ENCODE data around the gene CDH23. TPM values are rescaled to one million over a fixed set of nuclear protein-coding genes. Genes with fewer than 3 reads are reported as not detected.

Gene CDH23
- total and polyA plus RNA-seq, 5 donors: 2.4 to 6.3 (median 5.2) TPM

- Histone ChIP-seq H3K4me1 (ENCODE audit: control insufficient read depth, insufficient read depth, low read length) (no peaks in the 10 kb centered on the region), H3K9me3 (ENCODE audit: control insufficient read depth, low read length) (no peaks in the 10 kb centered on the region), H3K4me3 (ENCODE audit: low read length) (no peak overlapping the region), H3K27ac (ENCODE audit: low read length) (no peak overlapping the region), H3K27me3 (ENCODE audit: control insufficient read depth, insufficient read depth) (no peaks in the 10 kb centered on the region)
- ATAC-seq (no peak), DNase-seq (no peak)
- WGBS: 86% methylated on average over 2 of the region's 2 CpGs
- intact Hi-C loops (cut with DNase I): loop anchor here in 3 of 4 donors (5.0 to 10.0 kb wide), 5 partner anchors 185 to 433 kb away; no protein-coding TSS in a partner anchor
Measured at GRCh38 chr10:71382028-71382427, 14.7 kb upstream of the CDH23 start.

- no peaks in the 10 kb centered on the region for H3K4me1 ChIP-seq (ENCODE audit: control insufficient read depth, insufficient read depth, low read length)
- 82% methylated on average over 1 of the region's 1 CpG for WGBS
- DNase-seq: no peak
- H3K27ac ChIP-seq (ENCODE audit: low read length): no peak overlapping the region
- ATAC-seq: no peak
- no peak overlapping the region for H3K4me3 ChIP-seq (ENCODE audit: low read length)
- intact Hi-C loops (cut with DNase I): loop anchor here in 3 of 4 donors (5.0 to 10.0 kb wide), 5 partner anchors 185 to 432 kb away; no protein-coding TSS in a partner anchor
- no peaks in the 10 kb centered on the region for H3K9me3 ChIP-seq (ENCODE audit: control insufficient read depth, low read length)
- no peaks in the 10 kb centered on the region for H3K27me3 ChIP-seq (ENCODE audit: control insufficient read depth, insufficient read depth)
Measured at GRCh38 chr10:71382757-71383156, 14.0 kb upstream of the CDH23 start.

GRCh38 chr10:71383972-71384687, 12.6 kb upstream of the CDH23 start:
- DNase-seq (peak; percentile 66 to 90 (median 87)), ATAC-seq (peak; percentile 89 to 90)
- intact Hi-C loops (cut with DNase I): loop anchor here in 3 of 4 donors (5.0 to 10.0 kb wide), 5 partner anchors 183 to 431 kb away; no protein-coding TSS in a partner anchor

GRCh38 chr10:71388171-71388570, 8.5 kb upstream of the CDH23 start:
- intact Hi-C loops (cut with DNase I): loop anchor here in 2 of 4 donors (10.0 kb wide), 2 partner anchors 317 to 427 kb away; no protein-coding TSS in a partner anchor
- 88% methylated on average over 5 of the region's 5 CpGs for WGBS
- Histone ChIP-seq H3K27ac (ENCODE audit: low read length) (no peak overlapping the region), H3K27me3 (ENCODE audit: control insufficient read depth, insufficient read depth) (no peaks in the 10 kb centered on the region), H3K4me1 (ENCODE audit: control insufficient read depth, insufficient read depth, low read length) (no peaks in the 10 kb centered on the region), H3K4me3 (ENCODE audit: low read length) (no peak overlapping the region), H3K9me3 (ENCODE audit: control insufficient read depth, low read length) (no peaks in the 10 kb centered on the region)
- ATAC-seq (no peak), DNase-seq (no peak)

More at GRCh38 chr10:71383972-71384687, 12.6 kb upstream of the CDH23 start:
- Histone ChIP-seq H3K4me3 (ENCODE audit: low read length) (no peak overlapping the region), H3K27me3 (ENCODE audit: control insufficient read depth, insufficient read depth) (no peaks in the 10 kb centered on the region), H3K9me3 (ENCODE audit: control insufficient read depth, low read length) (no peaks in the 10 kb centered on the region), H3K4me1 (ENCODE audit: control insufficient read depth, insufficient read depth, low read length) (no peaks in the 10 kb centered on the region), H3K27ac (ENCODE audit: low read length) (no peak overlapping the region)
- WGBS: 25% methylated on average over 10 of the region's 10 CpGs

GRCh38 chr10:71388583-71389310, 8.0 kb upstream of the CDH23 start:
- Histone ChIP-seq H3K27ac (ENCODE audit: low read length) (no peak overlapping the region), H3K27me3 (ENCODE audit: control insufficient read depth, insufficient read depth) (no peaks in the 10 kb centered on the region)
- intact Hi-C loops (cut with DNase I): loop anchor here in 2 of 4 donors (10.0 kb wide), 2 partner anchors 316 to 426 kb away; no protein-coding TSS in a partner anchor

GRCh38 chr10:71389768-71390460, 6.8 kb upstream of the CDH23 start:
- intact Hi-C loops (cut with DNase I): loop anchor here (5.0 to 10.0 kb wide), 4 partner anchors 185 to 425 kb away; no protein-coding TSS in a partner anchor
- WGBS: 83% methylated on average over 14 of the region's 14 CpGs
- H3K27me3 ChIP-seq (ENCODE audit: control insufficient read depth, insufficient read depth): no peaks in the 10 kb centered on the region
- ATAC-seq: no peak
- H3K4me3 ChIP-seq (ENCODE audit: low read length): no peak overlapping the region
- no peaks in the 10 kb centered on the region for H3K9me3 ChIP-seq (ENCODE audit: control insufficient read depth, low read length)
- H3K4me1 ChIP-seq (ENCODE audit: control insufficient read depth, insufficient read depth, low read length): no peaks in the 10 kb centered on the region
- H3K27ac ChIP-seq (ENCODE audit: low read length): no peak overlapping the region
- no peak for DNase-seq

More at GRCh38 chr10:71388583-71389310, 8.0 kb upstream of the CDH23 start:
- no peaks in the 10 kb centered on the region for H3K9me3 ChIP-seq (ENCODE audit: control insufficient read depth, low read length)
- H3K4me3 ChIP-seq (ENCODE audit: low read length): no peak overlapping the region
- 73% methylated on average over 8 of the region's 8 CpGs for whole genome bisulfite sequencing
- DNase-seq: no peak
- no peak for ATAC-seq
- H3K4me1 ChIP-seq (ENCODE audit: control insufficient read depth, insufficient read depth, low read length): no peaks in the 10 kb centered on the region

- Histone ChIP-seq H3K9me3 (ENCODE audit: control insufficient read depth, low read length) (no peaks in the 10 kb centered on the region), H3K4me3 (ENCODE audit: low read length) (no peak overlapping the region), H3K27ac (ENCODE audit: low read length) (no peak overlapping the region), H3K4me1 (ENCODE audit: control insufficient read depth, insufficient read depth, low read length) (no peaks in the 10 kb centered on the region), H3K27me3 (ENCODE audit: control insufficient read depth, insufficient read depth) (no peaks in the 10 kb centered on the region)
- peak; percentile 25 to 34 for ATAC-seq
- 20% methylated on average over 10 of the region's 10 CpGs for WGBS
- intact Hi-C loops (cut with DNase I): loop anchor here in 3 of 4 donors (5.0 to 10.0 kb wide), 3 partner anchors 184 to 424 kb away; no protein-coding TSS in a partner anchor
- no peak for DNase-seq
Measured at GRCh38 chr10:71390461-71390835, 6.3 kb upstream of the CDH23 start.

GRCh38 chr10:71390921-71391690, 5.6 kb upstream of the CDH23 start:
- Histone ChIP-seq H3K27me3 (ENCODE audit: control insufficient read depth, insufficient read depth) (no peaks in the 10 kb centered on the region), H3K4me3 (ENCODE audit: low read length) (no peak overlapping the region), H3K9me3 (ENCODE audit: control insufficient read depth, low read length) (no peaks in the 10 kb centered on the region), H3K4me1 (ENCODE audit: control insufficient read depth, insufficient read depth, low read length) (no peaks in the 10 kb centered on the region), H3K27ac (ENCODE audit: low read length) (no peak overlapping the region)
- DNase-seq (no peak), ATAC-seq (no peak)
- intact Hi-C loops (cut with DNase I): loop anchor here in 3 of 4 donors (5.0 to 10.0 kb wide), 3 partner anchors 184 to 424 kb away; no protein-coding TSS in a partner anchor
- WGBS: 80% methylated on average over 3 of the region's 3 CpGs

- H3K9me3 ChIP-seq (ENCODE audit: control insufficient read depth, low read length): no peaks in the 10 kb centered on the region
- no peak overlapping the region for H3K4me3 ChIP-seq (ENCODE audit: low read length)
- intact Hi-C loops (cut with DNase I): loop anchor here in 3 of 4 donors (5.0 to 10.0 kb wide), 3 partner anchors 183 to 423 kb away; no protein-coding TSS in a partner anchor
- no peak overlapping the region for H3K27ac ChIP-seq (ENCODE audit: low read length)
- ATAC-seq: no peak
- no peaks in the 10 kb centered on the region for H3K27me3 ChIP-seq (ENCODE audit: control insufficient read depth, insufficient read depth)
- DNase-seq: no peak
- WGBS: 78% methylated on average over 5 of the region's 5 CpGs
- no peaks in the 10 kb centered on the region for H3K4me1 ChIP-seq (ENCODE audit: control insufficient read depth, insufficient read depth, low read length)
Measured at GRCh38 chr10:71391701-71392100, 5.0 kb upstream of the CDH23 start.

GRCh38 chr10:71392292-71392691, 4.4 kb upstream of the CDH23 start:
- DNase-seq: no peak
- ATAC-seq: no peak
- Histone ChIP-seq H3K9me3 (ENCODE audit: control insufficient read depth, low read length) (no peaks in the 10 kb centered on the region), H3K4me1 (ENCODE audit: control insufficient read depth, insufficient read depth, low read length) (no peaks in the 10 kb centered on the region), H3K27ac (ENCODE audit: low read length) (no peak overlapping the region), H3K27me3 (ENCODE audit: control insufficient read depth, insufficient read depth) (no peaks in the 10 kb centered on the region), H3K4me3 (ENCODE audit: low read length) (no peak overlapping the region)
- WGBS: 19% methylated on average over 1 of the region's 1 CpG
- intact Hi-C loops (cut with DNase I): loop anchor here in 3 of 4 donors (5.0 to 10.0 kb wide), 3 partner anchors 183 to 423 kb away; no protein-coding TSS in a partner anchor

Measured in right cardiac atrium (tissue), 5 donors.